OCI-LY7 (cell line): ENCODE results near the gene KCNK5. TPM values are rescaled to one million over a fixed set of nuclear protein-coding genes. Genes with fewer than 3 reads are reported as not detected.

ENCODE experiments used
- BruUV-seq: library from RNA; stranded (reverse); fragments of 400-500 nt; replicated peaks from 2 replicates; lab custom pipeline; 2021; lab: Mats Ljungman, UMichigan
- CTCF ChIA-PET: fragments of 300-600 bp; sonication (Branson Sonifier 250); formaldehyde crosslinking; loops from one replicate; lab custom pipeline; 2022; ENCODE audit warnings: antibody characterized with exemption; ENCODE audit not compliant: unreplicated experiment; lab: Charles Lee
- POLR2A ChIA-PET: fragments of 300-600 bp; sonication (Branson Sonifier 250); formaldehyde crosslinking; loops from one replicate; lab custom pipeline; 2022; ENCODE audit warnings: antibody characterized with exemption; lab: Charles Lee
- DNase-seq: peaks from one replicate; pipeline ENCODE4 v3.0.0-alpha.2; 2015; ENCODE audit warnings: low spot score
- H2AFZ ChIP-seq: fragments of 200-600 bp; sonication (generic), shearing (Covaris generic); 2 replicates; pipeline ENCODE4 v1.6.1; 2014; ENCODE audit warnings: mild to moderate bottlenecking, antibody characterized with exemption, low read length, moderate library complexity
- H3K27ac ChIP-seq: fragments of 200-600 bp; sonication (generic); 2 replicates; pipeline ENCODE4 v1.5.1; 2014; ENCODE audit warnings: mixed run types, low read depth, mild to moderate bottlenecking, moderate library complexity, low read length, inconsistent platforms; ENCODE audit not compliant: poor library complexity, severe bottlenecking
- H3K36me3 ChIP-seq: fragments of 200-600 bp; sonication (generic); 2 replicates; pipeline ENCODE4 v1.6.1; 2014; ENCODE audit warnings: mild to moderate bottlenecking, antibody characterized with exemption, low read length, moderate library complexity, mixed read lengths; ENCODE audit not compliant: insufficient read depth
- H3K4me1 ChIP-seq: fragments of 200-600 bp; sonication (generic); 2 replicates; pipeline ENCODE4 v1.5.1; 2014; ENCODE audit warnings: mild to moderate bottlenecking, low read length; ENCODE audit not compliant: insufficient read depth, poor library complexity, severe bottlenecking
- H3K4me2 ChIP-seq: fragments of 200-600 bp; sonication (generic); 2 replicates; pipeline ENCODE4 v1.6.1; 2014; ENCODE audit warnings: mild to moderate bottlenecking, low read length
- H3K4me3 ChIP-seq: fragments of 200-600 bp; sonication (generic); 2 replicates; pipeline ENCODE4 v1.5.1; 2014; ENCODE audit warnings: mild to moderate bottlenecking, low read depth, low read length; ENCODE audit not compliant: poor library complexity, severe bottlenecking
- H3K79me2 ChIP-seq: fragments of 200-600 bp; sonication (generic); 2 replicates; pipeline ENCODE4 v1.6.1; 2016; ENCODE audit warnings: low read depth, mild to moderate bottlenecking, low read length, moderate library complexity, mixed read lengths; ENCODE audit not compliant: insufficient read depth
- H3K9me2 ChIP-seq: fragments of 200-600 bp; sonication (generic); 2 replicates; pipeline ENCODE4 v1.6.1; 2016; ENCODE audit warnings: mild to moderate bottlenecking, low read length, mixed read lengths; ENCODE audit not compliant: insufficient read depth
- H3K9me3 ChIP-seq: fragments of 200-600 bp; sonication (generic); 2 replicates; pipeline ENCODE4 v1.6.1; 2014; ENCODE audit warnings: mild to moderate bottlenecking, mixed run types, low read length, mixed read lengths
- H4K20me1 ChIP-seq: fragments of 200-600 bp; sonication (generic); 2 replicates; pipeline ENCODE4 v1.6.1; 2014; ENCODE audit warnings: mild to moderate bottlenecking, antibody characterized with exemption, low read length, moderate library complexity, mixed read lengths; ENCODE audit not compliant: insufficient read depth
- CTCF ChIP-seq: fragments of 200-600 bp; sonication (generic); conservative IDR thresholded peaks from 2 replicates; pipeline ENCODE4 v1.5.1; 2014; ENCODE audit warnings: mild to moderate bottlenecking, antibody characterized with exemption, low read length, moderate library complexity, mixed read lengths
- EZH2phosphoT487 ChIP-seq: fragments of 200-600 bp; sonication (generic); IDR thresholded peaks from 2 replicates; pipeline ENCODE4 v1.6.1; 2018; ENCODE audit warnings: low read depth, borderline replicate concordance, mild to moderate bottlenecking, mixed run types, antibody characterized with exemption, low read length, moderate library complexity, mixed read lengths
- intact Hi-C: fragments of 100-400 bp; cut with micrococcal nuclease; formaldehyde crosslinking; loops from one replicate; pipeline ENCODE4 v1.10.0; 2022; ENCODE audit not compliant: unreplicated experiment
- total RNA-seq, 2 experiments: library from RNA; depleted of rRNA in 1 of 2; stranded (reverse); fragments of >200 nt in 1 of 2; shearing (Covaris generic) in 1 of 2; gene quantifications; 2 replicates each; pipeline ENCODE4 v1.2.3, GENCODE V29; 2014 to 2022

The KCNK5 gene
- total RNA-seq, 2 experiments from 2014 or later = not detected

DNA sequence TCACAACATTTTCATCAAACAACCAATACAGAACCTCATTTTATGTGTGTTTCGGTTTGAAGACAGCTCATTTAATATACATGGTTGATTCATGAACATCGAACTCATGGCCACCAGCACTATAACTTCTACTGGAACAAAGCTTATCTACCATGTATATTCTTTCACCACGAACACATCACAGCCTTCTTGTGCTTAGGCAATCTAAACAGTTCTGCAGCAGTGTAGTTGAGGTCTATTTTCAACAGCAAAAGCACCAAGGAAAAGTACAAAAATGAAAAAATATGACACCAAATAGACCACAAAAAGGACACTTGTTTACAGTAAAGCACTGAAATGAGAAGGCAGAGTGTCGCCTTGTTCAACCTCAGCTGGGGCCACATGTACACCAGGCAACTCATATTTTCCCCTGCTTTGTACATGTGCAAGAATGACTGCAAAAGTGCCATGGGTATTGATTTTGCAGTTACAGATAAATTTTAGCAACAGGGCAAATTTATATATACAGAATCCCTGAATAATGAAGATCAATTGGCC lies 25.8 kb upstream of the KCNK5 start:
- Histone ChIP-seq H3K4me3 (no peak overlapping the region), H3K36me3 (no peaks in the 10 kb centered on the region), H3K79me2 (no peaks in the 10 kb centered on the region), H2AFZ (no peak overlapping the region), H3K9me2 (no peaks in the 10 kb centered on the region), H4K20me1 (no peaks in the 10 kb centered on the region), H3K27ac (no peak overlapping the region), H3K9me3 (no peaks in the 10 kb centered on the region), H3K4me2 (no peak overlapping the region), H3K4me1 (no peaks in the 10 kb centered on the region)
- ChIA-PET POLR2A (interaction anchor here (1.3 kb wide), 1 partner anchor 11 kb away, joined by 5 read pairs; no protein-coding TSS in a partner anchor), CTCF (no interaction called here)
- no TSS peak for BruUV-seq
- TF ChIP-seq CTCF (no peak), EZH2phosphoT487 (no peak)
- intact Hi-C loops = no loop called here
- DNase-seq = no peak

DNA sequence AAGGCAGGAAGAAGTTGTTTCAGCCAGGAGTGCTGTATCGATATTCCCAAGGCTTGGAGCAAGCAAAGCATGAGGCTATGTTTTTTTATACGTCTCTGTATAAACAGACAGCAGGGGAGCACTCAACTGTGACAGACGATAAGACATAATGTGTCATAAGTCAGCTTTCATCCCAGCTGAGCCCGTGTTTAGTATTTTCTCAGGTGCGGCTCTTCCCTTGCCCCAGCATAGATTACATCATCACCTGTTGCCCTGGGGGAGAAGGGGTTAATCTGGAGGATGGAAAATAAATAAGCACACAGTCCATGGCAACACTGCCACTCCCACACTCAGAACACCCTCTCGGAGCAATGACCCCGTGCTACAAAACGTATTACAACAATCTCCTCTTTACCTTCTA lies 22.1 kb upstream of the KCNK5 start:
- DNase-seq = no peak
- no TSS peak for BruUV-seq
- Histone ChIP-seq H3K4me3 (no peak overlapping the region), H3K36me3 (no peaks in the 10 kb centered on the region), H3K4me1 (no peaks in the 10 kb centered on the region), H2AFZ (no peak overlapping the region), H3K9me2 (no peaks in the 10 kb centered on the region), H3K4me2 (no peak overlapping the region), H4K20me1 (no peaks in the 10 kb centered on the region), H3K79me2 (no peaks in the 10 kb centered on the region), H3K9me3 (no peaks in the 10 kb centered on the region), H3K27ac (no peak overlapping the region)
- intact Hi-C loops = no loop called here
- ChIA-PET CTCF (no interaction called here), POLR2A (no interaction called here)
- TF ChIP-seq CTCF = no peak
- TF ChIP-seq EZH2phosphoT487 = no peak

GRCh38 chr6:39250507-39250906 lies 21.2 kb upstream of the KCNK5 start:
- no peaks in the 10 kb centered on the region for H4K20me1 ChIP-seq
- BruUV-seq = no TSS peak
- POLR2A ChIA-PET = no interaction called here
- intact Hi-C loops = no loop called here
- no peak overlapping the region for H2AFZ ChIP-seq
- no peak overlapping the region for H3K4me2 ChIP-seq
- H3K4me3 ChIP-seq = no peak overlapping the region
- no peaks in the 10 kb centered on the region for H3K4me1 ChIP-seq
- no peaks in the 10 kb centered on the region for H3K36me3 ChIP-seq
- H3K27ac ChIP-seq = no peak overlapping the region
- no peak for DNase-seq
- no peak for TF ChIP-seq CTCF
- TF ChIP-seq EZH2phosphoT487 = no peak
- CTCF ChIA-PET = no interaction called here
- no peaks in the 10 kb centered on the region for H3K9me3 ChIP-seq
- no peaks in the 10 kb centered on the region for H3K9me2 ChIP-seq
- H3K79me2 ChIP-seq = no peaks in the 10 kb centered on the region
